HFF-Myc (cell line): Measurements from ENCODE around the gene OTP.
"Not testable (repeated sequence)": the region's sequence is repeated elsewhere in the genome, so short reads cannot be mapped to it uniquely, and the experiment has no call there.

Experiments
- DNase-seq: peaks from one replicate; pipeline ENCODE4 v3.0.0-alpha.2; 2011; ENCODE audit warnings: low read depth; ENCODE audit errors: extremely low read depth
- H3K4me3 ChIP-seq: replicated peaks from 2 replicates; pipeline ENCODE4 v1.5.1; 2011; ENCODE audit warnings: low read depth, mild to moderate bottlenecking, control low read depth, low read length
- CTCF ChIP-seq: IDR thresholded peaks from 2 replicates; pipeline ENCODE4 v1.5.1; 2012; ENCODE audit warnings: mild to moderate bottlenecking, low read depth, low read length, control low read depth; ENCODE audit errors: missing control alignments

Gene OTP

GRCh38 chr5:77628840-77629508, 9.5 kb downstream of the OTP start:
- no peak for DNase-seq
- no peak for TF ChIP-seq CTCF
- no peak overlapping the region for H3K4me3 ChIP-seq

- no peak for DNase-seq
- TF ChIP-seq CTCF: no peak
- no peak overlapping the region for H3K4me3 ChIP-seq
Measured at GRCh38 chr5:77627869-77628674, 10.4 kb downstream of the OTP start.

- H3K4me3 ChIP-seq: no peak overlapping the region
- no peak for TF ChIP-seq CTCF
- no peak for DNase-seq
Measured at GRCh38 chr5:77623203-77623740, 15.2 kb downstream of the OTP start.

GRCh38 chr5:77621440-77621839, 17.1 kb downstream of the OTP start:
- no peak for DNase-seq
- no peak for TF ChIP-seq CTCF
- H3K4me3 ChIP-seq: no peak overlapping the region

- DNase-seq: no peak
- H3K4me3 ChIP-seq: no peak overlapping the region
- TF ChIP-seq CTCF: no peak
Measured at GRCh38 chr5:77620405-77620804, 18.1 kb downstream of the OTP start.

GRCh38 chr5:77616920-77617319, 21.6 kb downstream of the OTP start:
- DNase-seq: no peak
- no peak for TF ChIP-seq CTCF
- no peak overlapping the region for H3K4me3 ChIP-seq

- not testable (repeated sequence) for H3K4me3 ChIP-seq, DNase-seq
Measured at GRCh38 chr5:77608927-77609326, 29.6 kb downstream of the OTP start.
